HepG2 (cell line): ENCODE measurements around the gene MED13. TPM values are rescaled to one million over a fixed set of nuclear protein-coding genes. Genes with fewer than 3 reads are reported as not detected.

Experiments used
- ATAC-seq: fragments of 200-7000 bp; cut with Tn5 transposase; 3 replicates; pipeline ENCODE4 v1.9.1; 2020; ENCODE audit warnings: mild to moderate bottlenecking, moderate library complexity
- BruUV-seq: library from RNA; stranded (reverse); fragments of 400-500 nt; replicated peaks from 2 replicates; lab custom pipeline; 2021; lab: Mats Ljungman, UMichigan
- CTCF ChIA-PET: fragments of 300-600 bp; formaldehyde crosslinking; extraction: SDS; loops from one replicate; lab custom pipeline; 2021; ENCODE audit warnings: low total read pairs, inconsistent platforms, low intra/inter-chr PET ratio; lab: Yijun Ruan, JAX
- POLR2A ChIA-PET: fragments of 350-600 bp; sonication (Branson Sonifier 250); formaldehyde crosslinking; loops from one replicate; lab custom pipeline; 2020; ENCODE audit warnings: antibody characterized with exemption, inconsistent platforms; lab: Yijun Ruan, JAX
- DNase-seq: peaks from one replicate; pipeline ENCODE4 v3.0.0-alpha.2; 2015; ENCODE audit warnings: low spot score
- FAIRE-seq: peaks from 3 replicates; lab custom pipeline; 2011; peaks lifted over from hg19 to GRCh38; lab: Jason Lieb, UNC
- H2AFZ ChIP-seq: one replicate; pipeline ENCODE4 v1.6.1; 2011; ENCODE audit warnings: low read length, inconsistent platforms
- H3K27ac ChIP-seq: fragments of 300-600 bp; 3 replicates; pipeline ENCODE4 v1.8.0; 2011; ENCODE audit warnings: mixed run types, mild to moderate bottlenecking, mixed read lengths, low read length, inconsistent platforms; ENCODE audit not compliant: insufficient read depth; ENCODE audit errors: extremely low read length
- H3K27me3 ChIP-seq, 2 experiments: fragments of 200-600 bp in 1 of 2; 2 replicates in 1 of 2; 3 replicates in 1 of 2; pipeline versions ENCODE4 v1.6.0 to v1.8.0; 2011; ENCODE audit warnings: low read length in 2 of 2, mild to moderate bottlenecking in 2 of 2, moderate library complexity in 2 of 2, inconsistent platforms in 1 of 2; ENCODE audit not compliant: insufficient read depth in 2 of 2, control insufficient read depth in 1 of 2
- H3K36me3 ChIP-seq, 2 experiments: fragments of 200-600 bp in 1 of 2; replicated peaks in 1 of 2; 2 replicates in 1 of 2; 3 replicates in 1 of 2; pipeline versions ENCODE4 v1.5.1 to v1.8.0; 2011; ENCODE audit warnings: low read length in 2 of 2, inconsistent platforms in 1 of 2; ENCODE audit not compliant: insufficient read depth in 2 of 2, control insufficient read depth in 1 of 2
- H3K4me1 ChIP-seq: 2 replicates; pipeline ENCODE4 v1.5.1; 2012; ENCODE audit warnings: low read length, inconsistent platforms; ENCODE audit not compliant: insufficient read depth
- H3K4me2 ChIP-seq: 2 replicates; pipeline ENCODE4 v1.6.0; 2011; ENCODE audit warnings: low read depth, low read length, inconsistent platforms
- H3K4me3 ChIP-seq, 3 experiments: fragments of 200-600 bp in 1 of 3; sonication (generic), shearing (Covaris generic) in 1 of 3; replicated peaks in 1 of 3; 2 replicates each; pipeline ENCODE4 v1.5.1; 2011 to 2016; ENCODE audit warnings: low read length in 3 of 3, inconsistent platforms in 2 of 3, low read depth in 2 of 3, mild to moderate bottlenecking in 2 of 3, control low read depth in 1 of 3, mixed read lengths in 1 of 3; ENCODE audit not compliant: insufficient read depth in 1 of 3
- H3K79me2 ChIP-seq: one replicate; pipeline ENCODE4 v1.6.1; 2011; ENCODE audit warnings: low read length, inconsistent platforms; ENCODE audit not compliant: insufficient read depth
- H3K9ac ChIP-seq: 2 replicates; pipeline ENCODE4 v1.6.0; 2011; ENCODE audit warnings: mild to moderate bottlenecking, low read depth, low read length, inconsistent platforms; ENCODE audit not compliant: insufficient read depth
- H3K9me3 ChIP-seq: 2 replicates; pipeline ENCODE4 v1.5.1; 2012; ENCODE audit warnings: mild to moderate bottlenecking, low read length
- H4K20me1 ChIP-seq: 2 replicates; pipeline ENCODE4 v1.6.0; 2011; ENCODE audit warnings: inconsistent platforms, mild to moderate bottlenecking, low read length, moderate library complexity; ENCODE audit not compliant: insufficient read depth
- BCL6 ChIP-seq: IDR thresholded peaks from 2 replicates; pipeline ENCODE4 v1.6.1; 2016; ENCODE audit warnings: missing genetic modification reagents, missing compliant biosample characterization
- EHMT2 ChIP-seq: fragments of 200-600 bp; sonication (generic); IDR thresholded peaks from 2 replicates; pipeline ENCODE4 v1.7.0; 2017; ENCODE audit warnings: antibody characterized with exemption, low read depth, low read length, borderline replicate concordance
- GABPB1 ChIP-seq: IDR thresholded peaks from 2 replicates; pipeline ENCODE4 v1.6.1; 2016; ENCODE audit warnings: mild to moderate bottlenecking, missing genetic modification reagents, moderate library complexity, missing compliant biosample characterization
- KAT7 ChIP-seq: IDR thresholded peaks from 2 replicates; pipeline ENCODE4 v1.6.1; 2018; ENCODE audit warnings: borderline replicate concordance, missing compliant biosample characterization
- KLF6 ChIP-seq: IDR thresholded peaks from 2 replicates; pipeline ENCODE4 v1.8.0; 2016; ENCODE audit warnings: missing biosample characterization, missing genetic modification reagents
- PHF5A ChIP-seq: IDR thresholded peaks from one replicate; pipeline ENCODE4 v1.6.1; 2018; ENCODE audit warnings: low read depth, missing genetic modification reagents; ENCODE audit not compliant: unreplicated experiment
- SKI ChIP-seq: fragments of 450-650 bp; IDR thresholded peaks from one replicate; pipeline ENCODE4 v1.6.1; 2018; ENCODE audit warnings: mild to moderate bottlenecking; ENCODE audit not compliant: partially characterized antibody
- TAF15 ChIP-seq: fragments of 200-400 bp; formaldehyde crosslinking; IDR thresholded peaks from one replicate; pipeline ENCODE4 v1.6.1; 2018; ENCODE audit warnings: mild to moderate bottlenecking, low read depth, low read length; ENCODE audit not compliant: poor library complexity, severe bottlenecking
- ZBTB7A ChIP-seq: sonication (generic); formaldehyde crosslinking; IDR thresholded peaks from 2 replicates; pipeline ENCODE4 v1.8.0; 2022; ENCODE audit warnings: mild to moderate bottlenecking, missing genetic modification reagents
- ZNF230 ChIP-seq: sonication (generic); formaldehyde crosslinking; IDR thresholded peaks from 2 replicates; pipeline ENCODE4 v1.4.0; 2020; ENCODE audit warnings: mild to moderate bottlenecking, missing genetic modification reagents
- ZNF709 ChIP-seq: sonication (generic); formaldehyde crosslinking; IDR thresholded peaks from 2 replicates; pipeline ENCODE4 v1.5.0; 2020; ENCODE audit warnings: mild to moderate bottlenecking, missing genetic modification reagents
- ZNF790 ChIP-seq: sonication (generic); formaldehyde crosslinking; IDR thresholded peaks from 2 replicates; pipeline ENCODE4 v1.8.0; 2022; ENCODE audit warnings: missing genetic modification reagents, mild to moderate bottlenecking, borderline replicate concordance
- WGBS: methylation state at CpG from one replicate; pipeline ENCODE4 v1.1.6; 2017; ENCODE audit warnings: low lambda C conversion rate; 5-methylcytosine and 5-hydroxymethylcytosine counted together
- in situ Hi-C: cut with HindIII; loops from 2 replicates; pipeline ENCODE4 v1.10.0; 2017; ENCODE audit warnings: low pct_unique_long_range_greater_than_20kb; ENCODE audit not compliant: extremely low pct_ligation_motif_present
- intact Hi-C: fragments of 100-400 bp; cut with micrococcal nuclease; formaldehyde crosslinking; loops from one replicate; pipeline ENCODE4 v1.10.0; 2022; ENCODE audit not compliant: unreplicated experiment
- polyA plus RNA-seq, 8 experiments: library from polyadenylated mRNA; depleted of rRNA in 3 of 8; stranded (reverse) in 7 of 8; unstranded in 1 of 8; fragments of >200 nt; fragmentation: Illumina TruSeq in 4 of 8; extraction: Trizol in 4 of 8; gene quantifications; 2 replicates each; pipeline versions ENCODE4 v1.2.1 to v1.2.3, GENCODE V29; 2011 to 2016; ENCODE audit warnings: low read depth in 4 of 8, missing spikeins in 1 of 8, mixed read lengths in 1 of 8; ENCODE audit not compliant: insufficient read depth in 1 of 8
- total RNA-seq, 5 experiments: library from RNA; depleted of rRNA; stranded (reverse); fragments of >200 nt; fragmentation: Illumina TruSeq; extraction: Trizol; gene quantifications; 2 replicates each; pipeline ENCODE4 v1.2.3, GENCODE V29; 2016; ENCODE audit warnings: low read depth in 1 of 5
- TF ChIP-seq, protein P1 (sequence below): sonication (generic); formaldehyde crosslinking; IDR thresholded peaks from 2 replicates; pipeline ENCODE4 v1.9.0; 2022; ENCODE audit warnings: low read depth, missing genetic modification reagents
- TF ChIP-seq, protein P2 (sequence below): sonication (generic); formaldehyde crosslinking; IDR thresholded peaks from 2 replicates; pipeline ENCODE4 v1.4.0; 2020; ENCODE audit warnings: low read depth, mild to moderate bottlenecking, missing genetic modification reagents
- TF ChIP-seq, protein P3 (sequence below): sonication (generic); formaldehyde crosslinking; conservative IDR thresholded peaks from 2 replicates; pipeline ENCODE4 v1.8.0; 2022; ENCODE audit warnings: mild to moderate bottlenecking, moderate library complexity, missing genetic modification reagents
- TF ChIP-seq, protein P4 (sequence below): sonication (generic); formaldehyde crosslinking; IDR thresholded peaks from 2 replicates; pipeline ENCODE4 v1.4.0; 2020; ENCODE audit warnings: mild to moderate bottlenecking, missing genetic modification reagents

Gene MED13
- total and polyA plus RNA-seq, 2 of the 13 experiments (the other 11 are each of a cell fraction or from before 2014, with no cell fraction given), result 27.4 to 69.1 TPM

DNA sequence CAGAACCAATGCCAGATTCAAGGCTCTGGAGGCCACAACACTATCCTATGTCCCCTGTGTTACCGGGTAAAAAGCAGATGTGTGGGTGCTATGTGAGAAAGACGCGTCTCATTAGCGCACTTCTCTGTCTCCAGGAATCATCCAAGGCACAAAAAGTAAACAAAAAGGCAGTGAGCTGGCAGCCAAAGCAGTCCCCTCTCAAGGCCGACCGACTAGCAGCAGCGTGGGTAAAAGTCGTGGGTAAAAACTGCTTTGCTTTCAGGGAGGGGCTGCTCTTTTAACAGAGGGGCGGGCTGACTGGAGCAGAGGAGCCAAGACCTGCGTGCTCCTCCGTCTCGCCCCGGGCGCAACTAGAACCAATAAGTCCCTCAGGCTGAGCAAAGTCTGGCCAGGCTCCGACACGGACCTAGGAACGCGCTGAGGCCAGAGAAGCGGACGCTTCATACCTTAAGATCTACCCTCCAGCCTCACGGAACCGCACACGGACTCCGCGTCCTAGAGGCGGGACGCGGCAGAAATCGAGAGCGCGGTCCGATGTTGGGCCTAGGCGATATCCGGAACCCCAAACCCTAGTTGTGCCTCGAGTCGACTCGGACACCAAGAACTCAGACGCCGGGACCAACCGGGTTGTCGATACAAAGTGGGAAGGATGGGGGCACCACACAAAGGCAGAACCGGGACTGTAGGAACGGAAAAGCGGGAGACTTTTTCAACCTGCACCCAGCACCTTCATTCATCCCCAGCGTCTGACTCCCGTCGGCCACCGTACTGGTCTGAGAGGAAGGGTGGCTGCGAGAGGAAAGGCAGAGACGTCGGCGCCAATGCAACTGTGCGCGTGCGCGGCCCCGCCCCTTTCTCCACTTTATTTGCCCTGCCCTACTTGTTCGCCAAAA, 137.6 kb downstream of the MED13 start, which contains the start of gene INTS2:
Gene INTS2 (minus strand): TSS at position 775 of the 893 bp plus-strand sequence. CDS start 1,338 bp downstream, outside the sequence.
- ATAC-seq, result peak; percentile 92
- Histone ChIP-seq H3K9ac (peak within 1 kb of the TSS; percentile 96), H3K4me3 (peak within 1 kb of the TSS; percentile 92 to 96 (median 94)), H3K36me3 (peaks cover 3 to 13% of the 10 kb centered on the region in 2 experiments; a peak in 4 of 5 replicates), H3K4me1 (peaks cover 19% of the 10 kb centered on the region), H3K27me3 (peaks cover 0 to 2% of the 10 kb centered on the region in 2 experiments; a peak in 2 of 5 replicates), H3K27ac (peak within 1 kb of the TSS; percentile 80), H3K4me2 (peak within 1 kb of the TSS; percentile 96), H3K9me3 (no peaks in the 10 kb centered on the region), H2AFZ (peak within 1 kb of the TSS; percentile 97), H4K20me1 (no peaks in the 10 kb centered on the region), H3K79me2 (peaks cover 18% of the 10 kb centered on the region)
- intact Hi-C loops, result no loop called here
- peak; percentile 92 for DNase-seq
- TSS peak; percentile 92 for BruUV-seq
- ChIA-PET CTCF (no interaction called here), POLR2A (interaction anchor here (0.8 to 1.4 kb wide), 4 partner anchors 14 to 182 kb away, joined by 3 to 4 read pairs (median 3); partner anchors contain the start of gene BRIP1)
- WGBS, result under 1% methylated on average over 49 of the region's 58 CpGs
- in situ Hi-C loops, result no loop called here
- FAIRE-seq, result peak; percentile 49
- TF ChIP-seq ZNF790 (CRISPR knock-in tag), result no peak; the same call in 1 of the 2 replicates
- TF ChIP-seq TAF15, result peak; percentile 71
- TF ChIP-seq, protein P1, sequence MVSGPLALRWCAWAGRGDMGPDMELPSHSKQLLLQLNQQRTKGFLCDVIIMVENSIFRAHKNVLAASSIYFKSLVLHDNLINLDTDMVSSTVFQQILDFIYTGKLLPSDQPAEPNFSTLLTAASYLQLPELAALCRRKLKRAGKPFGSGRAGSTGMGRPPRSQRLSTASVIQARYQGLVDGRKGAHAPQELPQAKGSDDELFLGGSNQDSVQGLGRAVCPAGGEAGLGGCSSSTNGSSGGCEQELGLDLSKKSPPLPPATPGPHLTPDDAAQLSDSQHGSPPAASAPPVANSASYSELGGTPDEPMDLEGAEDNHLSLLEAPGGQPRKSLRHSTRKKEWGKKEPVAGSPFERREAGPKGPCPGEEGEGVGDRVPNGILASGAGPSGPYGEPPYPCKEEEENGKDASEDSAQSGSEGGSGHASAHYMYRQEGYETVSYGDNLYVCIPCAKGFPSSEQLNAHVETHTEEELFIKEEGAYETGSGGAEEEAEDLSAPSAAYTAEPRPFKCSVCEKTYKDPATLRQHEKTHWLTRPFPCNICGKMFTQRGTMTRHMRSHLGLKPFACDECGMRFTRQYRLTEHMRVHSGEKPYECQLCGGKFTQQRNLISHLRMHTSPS (CRISPR knock-in tag), result peak; percentile 69; the same call in 1 of the 2 replicates
- peak; percentile 84; the same call in 1 of the 2 replicates for TF ChIP-seq KLF6 (CRISPR knock-in tag)
- peak; percentile 68 for TF ChIP-seq ZNF709 (CRISPR knock-in tag)
- TF ChIP-seq ZBTB7A (CRISPR knock-in tag), result peak; percentile 81; the same call in 1 of the 2 replicates
- TF ChIP-seq BCL6, result peak; percentile 66
- TF ChIP-seq GABPB1 (CRISPR knock-in tag), result peak; percentile 84
- TF ChIP-seq ZNF230, result peak; percentile 95; the same call in 1 of the 2 replicates
- TF ChIP-seq KAT7 (CRISPR knock-in tag), result peak; percentile 98
- TF ChIP-seq, protein P2, sequence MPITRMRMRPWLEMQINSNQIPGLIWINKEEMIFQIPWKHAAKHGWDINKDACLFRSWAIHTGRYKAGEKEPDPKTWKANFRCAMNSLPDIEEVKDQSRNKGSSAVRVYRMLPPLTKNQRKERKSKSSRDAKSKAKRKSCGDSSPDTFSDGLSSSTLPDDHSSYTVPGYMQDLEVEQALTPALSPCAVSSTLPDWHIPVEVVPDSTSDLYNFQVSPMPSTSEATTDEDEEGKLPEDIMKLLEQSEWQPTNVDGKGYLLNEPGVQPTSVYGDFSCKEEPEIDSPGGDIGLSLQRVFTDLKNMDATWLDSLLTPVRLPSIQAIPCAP (CRISPR knock-in tag), result peak; percentile 81; the same call in 1 of the 2 replicates
- TF ChIP-seq, protein P3, sequence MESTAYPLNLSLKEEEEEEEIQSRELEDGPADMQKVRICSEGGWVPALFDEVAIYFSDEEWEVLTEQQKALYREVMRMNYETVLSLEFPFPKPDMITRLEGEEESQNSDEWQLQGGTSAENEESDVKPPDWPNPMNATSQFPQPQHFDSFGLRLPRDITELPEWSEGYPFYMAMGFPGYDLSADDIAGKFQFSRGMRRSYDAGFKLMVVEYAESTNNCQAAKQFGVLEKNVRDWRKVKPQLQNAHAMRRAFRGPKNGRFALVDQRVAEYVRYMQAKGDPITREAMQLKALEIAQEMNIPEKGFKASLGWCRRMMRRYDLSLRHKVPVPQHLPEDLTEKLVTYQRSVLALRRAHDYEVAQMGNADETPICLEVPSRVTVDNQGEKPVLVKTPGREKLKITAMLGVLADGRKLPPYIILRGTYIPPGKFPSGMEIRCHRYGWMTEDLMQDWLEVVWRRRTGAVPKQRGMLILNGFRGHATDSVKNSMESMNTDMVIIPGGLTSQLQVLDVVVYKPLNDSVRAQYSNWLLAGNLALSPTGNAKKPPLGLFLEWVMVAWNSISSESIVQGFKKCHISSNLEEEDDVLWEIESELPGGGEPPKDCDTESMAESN, result peak; percentile 95
- TF ChIP-seq, protein P4, sequence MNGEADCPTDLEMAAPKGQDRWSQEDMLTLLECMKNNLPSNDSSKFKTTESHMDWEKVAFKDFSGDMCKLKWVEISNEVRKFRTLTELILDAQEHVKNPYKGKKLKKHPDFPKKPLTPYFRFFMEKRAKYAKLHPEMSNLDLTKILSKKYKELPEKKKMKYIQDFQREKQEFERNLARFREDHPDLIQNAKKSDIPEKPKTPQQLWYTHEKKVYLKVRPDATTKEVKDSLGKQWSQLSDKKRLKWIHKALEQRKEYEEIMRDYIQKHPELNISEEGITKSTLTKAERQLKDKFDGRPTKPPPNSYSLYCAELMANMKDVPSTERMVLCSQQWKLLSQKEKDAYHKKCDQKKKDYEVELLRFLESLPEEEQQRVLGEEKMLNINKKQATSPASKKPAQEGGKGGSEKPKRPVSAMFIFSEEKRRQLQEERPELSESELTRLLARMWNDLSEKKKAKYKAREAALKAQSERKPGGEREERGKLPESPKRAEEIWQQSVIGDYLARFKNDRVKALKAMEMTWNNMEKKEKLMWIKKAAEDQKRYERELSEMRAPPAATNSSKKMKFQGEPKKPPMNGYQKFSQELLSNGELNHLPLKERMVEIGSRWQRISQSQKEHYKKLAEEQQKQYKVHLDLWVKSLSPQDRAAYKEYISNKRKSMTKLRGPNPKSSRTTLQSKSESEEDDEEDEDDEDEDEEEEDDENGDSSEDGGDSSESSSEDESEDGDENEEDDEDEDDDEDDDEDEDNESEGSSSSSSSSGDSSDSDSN (CRISPR knock-in tag), result peak; percentile 100
- TF ChIP-seq PHF5A (CRISPR knock-in tag), result no peak
- peak; percentile 64 for TF ChIP-seq SKI
- TF ChIP-seq EHMT2, result no peak
